ENCODE data around the gene PPM1M.
"Not testable (repeated sequence)": the region's sequence is repeated elsewhere in the genome, so short reads cannot be mapped to it uniquely, and the experiment has no call there.

PPM1M gene

GRCh38 chr3:52248165-52248541, 2.6 kb downstream of the PPM1M start:
- DNase-seq, result no peak

DNA sequence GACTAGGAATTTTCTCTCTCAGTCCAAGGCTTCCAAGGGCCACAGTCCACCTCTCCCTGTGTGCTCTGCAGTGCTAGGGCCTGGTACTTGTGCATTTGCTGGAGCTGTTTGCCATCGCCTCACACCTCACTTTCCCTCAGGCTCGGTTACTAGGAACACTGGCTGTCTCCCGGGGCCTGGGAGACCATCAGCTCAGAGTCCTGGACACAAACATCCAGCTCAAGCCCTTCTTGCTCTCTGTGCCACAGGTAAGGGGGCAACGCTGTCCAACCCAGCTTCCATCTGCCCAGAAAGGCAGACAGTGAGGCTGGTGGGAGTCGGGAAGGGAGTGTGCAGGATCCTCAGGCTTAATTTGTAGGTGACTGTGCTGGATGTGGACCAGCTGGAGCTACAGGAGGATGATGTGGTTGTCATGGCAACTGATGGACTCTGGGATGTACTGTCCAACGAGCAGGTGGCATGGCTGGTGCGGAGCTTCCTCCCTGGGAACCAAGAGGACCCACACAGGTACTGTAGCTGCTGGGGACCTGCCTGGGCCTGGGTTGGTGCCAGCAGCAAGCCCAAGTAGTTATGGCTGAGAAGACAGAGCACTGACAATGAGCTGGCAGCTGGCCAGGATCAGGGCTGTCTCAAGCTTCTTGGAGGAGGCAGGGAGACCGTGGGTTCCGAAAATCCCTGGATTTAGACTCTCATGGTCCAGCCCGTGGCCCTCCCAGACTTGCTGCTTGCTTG, 3.4 kb downstream of the PPM1M start:
- DNase-seq, result peak; percentile 15

DNA sequence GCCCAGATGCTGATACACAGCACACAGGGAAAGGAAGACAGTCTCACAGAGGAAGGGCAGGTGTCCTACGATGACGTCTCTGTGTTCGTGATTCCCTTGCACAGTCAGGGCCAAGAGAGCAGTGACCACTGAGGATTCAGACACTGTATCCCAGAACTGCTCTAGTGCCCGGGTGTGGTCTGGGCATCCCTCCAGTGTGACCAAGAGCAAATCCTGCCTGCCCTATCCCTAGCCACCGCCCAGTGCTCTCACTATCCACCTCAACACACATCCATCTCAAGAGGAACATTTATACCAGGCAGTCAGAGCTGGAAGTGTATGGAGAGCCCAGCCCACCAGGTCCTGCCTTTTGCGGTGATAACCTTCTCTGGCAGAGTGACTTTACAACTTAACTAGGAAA, 4.1 kb downstream of the PPM1M start:
- DNase-seq, result no peak

GRCh38 chr3:52250122-52250521, 4.6 kb downstream of the PPM1M start:
- no peak for DNase-seq

DNA sequence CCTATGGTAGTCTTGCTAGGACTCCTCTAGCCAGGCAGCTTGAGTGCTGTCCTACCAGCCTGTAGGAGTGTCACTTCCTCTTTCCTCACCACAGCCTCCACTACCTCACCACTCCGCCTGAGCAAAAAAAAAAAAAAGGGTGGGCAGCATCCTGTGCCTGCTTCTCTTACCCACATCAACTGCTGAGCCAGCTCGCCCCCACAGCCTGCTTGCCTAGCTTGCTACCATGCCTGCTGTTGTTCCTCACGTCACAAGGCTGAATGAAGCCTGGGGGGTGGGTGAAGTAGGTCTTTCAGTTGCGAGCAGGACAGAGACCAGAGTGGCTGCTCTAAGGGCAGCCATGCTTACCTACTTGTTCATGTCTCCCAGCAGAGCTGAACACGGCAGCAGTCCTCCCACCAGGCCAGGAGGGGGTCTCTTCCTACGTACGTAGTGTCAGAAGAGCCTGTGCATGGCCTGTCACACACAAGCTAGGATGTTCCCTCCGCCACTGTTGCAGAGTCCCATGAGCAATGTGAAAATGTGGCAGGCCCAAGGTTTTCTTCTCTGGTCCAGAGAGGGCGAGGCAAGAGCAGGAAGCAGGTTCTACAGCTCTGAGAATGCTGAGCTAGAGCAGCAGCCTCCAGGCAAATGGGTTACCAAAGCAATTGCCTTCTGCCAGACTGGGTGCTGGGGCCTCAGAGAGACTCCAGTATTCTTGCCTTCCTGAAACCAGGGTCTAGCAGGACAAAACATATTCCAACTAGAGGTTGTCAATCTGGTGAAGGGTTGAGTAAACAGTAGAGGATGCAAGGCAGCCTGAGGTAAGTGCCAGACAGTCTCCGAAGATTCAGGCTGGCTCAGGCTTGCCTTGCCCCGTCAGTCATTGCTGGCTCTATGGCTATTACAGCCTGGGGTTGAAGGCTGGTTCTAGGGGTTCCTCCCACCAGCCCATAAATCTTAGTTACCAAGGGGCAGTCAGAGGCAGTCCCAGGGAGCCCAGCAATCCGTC, 8.1 kb downstream of the PPM1M start:
- no peak for DNase-seq

GRCh38 chr3:52254608-52255007, 9.0 kb downstream of the PPM1M start:
- no peak for DNase-seq

DNA sequence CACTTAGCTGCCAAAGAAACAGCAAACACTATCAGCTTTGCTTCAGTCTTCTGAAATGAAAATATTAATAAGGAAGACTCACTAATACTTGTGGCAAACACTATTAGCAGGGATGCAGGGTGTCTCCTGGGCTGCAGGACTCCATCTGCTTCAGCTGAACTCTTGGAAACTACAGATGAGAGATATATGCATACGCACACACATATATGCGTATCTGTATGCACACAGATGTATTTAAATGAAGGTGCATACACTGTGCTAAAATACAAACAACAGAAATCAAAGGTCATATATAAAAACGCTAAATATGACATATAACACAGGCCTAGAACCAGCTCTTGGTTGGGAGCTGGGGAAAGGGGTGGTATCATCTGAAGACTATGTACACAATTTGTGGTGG, 10.6 kb downstream of the PPM1M start:
- DNase-seq, result no peak

- no peak for DNase-seq
Measured at GRCh38 chr3:52256622-52257021, 11.1 kb downstream of the PPM1M start.

DNA sequence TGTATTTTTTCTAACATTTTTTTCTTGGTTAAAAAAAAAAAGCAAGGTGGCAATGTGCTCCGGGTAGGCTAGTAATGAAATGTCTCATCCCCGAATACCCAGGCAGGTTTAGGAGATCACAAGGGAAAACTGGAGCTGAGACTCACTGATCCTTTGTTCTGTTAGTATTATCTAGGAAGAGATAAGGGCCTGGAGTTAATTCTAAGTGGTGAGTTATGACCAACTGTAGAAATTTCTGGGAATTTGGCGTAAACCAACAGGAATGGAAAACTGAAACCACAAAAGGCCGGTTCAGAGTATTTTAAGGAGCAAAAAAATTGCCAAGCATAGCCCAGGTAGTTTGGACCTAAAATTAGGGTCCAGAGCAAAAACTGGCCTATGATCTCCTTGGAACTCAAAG, 12.4 kb downstream of the PPM1M start:
- DNase-seq, result no peak

GRCh38 chr3:52259035-52259434, 13.5 kb downstream of the PPM1M start:
- DNase-seq, result no peak

GRCh38 chr3:52259448-52259847, 13.9 kb downstream of the PPM1M start:
- no peak for DNase-seq

DNA sequence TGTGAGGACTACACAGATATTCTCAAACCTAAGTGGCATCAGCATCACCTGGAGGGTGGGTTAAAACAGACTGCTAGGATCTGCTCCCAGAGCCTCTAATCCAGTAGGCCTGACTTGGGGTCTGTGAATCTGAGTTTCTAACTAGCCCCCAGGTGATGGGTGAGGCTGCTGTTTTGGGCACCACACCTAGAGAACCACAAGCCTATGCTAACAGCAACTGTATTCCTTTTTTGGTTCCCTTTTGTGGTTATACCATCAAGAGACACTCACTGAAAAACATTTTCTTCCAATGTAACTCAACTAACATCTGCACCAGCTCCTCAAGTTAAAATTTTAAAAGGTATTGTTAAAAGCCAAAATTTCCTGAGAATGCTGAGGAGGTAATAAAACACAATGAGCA, 16.9 kb downstream of the PPM1M start:
- DNase-seq, result no peak

DNA sequence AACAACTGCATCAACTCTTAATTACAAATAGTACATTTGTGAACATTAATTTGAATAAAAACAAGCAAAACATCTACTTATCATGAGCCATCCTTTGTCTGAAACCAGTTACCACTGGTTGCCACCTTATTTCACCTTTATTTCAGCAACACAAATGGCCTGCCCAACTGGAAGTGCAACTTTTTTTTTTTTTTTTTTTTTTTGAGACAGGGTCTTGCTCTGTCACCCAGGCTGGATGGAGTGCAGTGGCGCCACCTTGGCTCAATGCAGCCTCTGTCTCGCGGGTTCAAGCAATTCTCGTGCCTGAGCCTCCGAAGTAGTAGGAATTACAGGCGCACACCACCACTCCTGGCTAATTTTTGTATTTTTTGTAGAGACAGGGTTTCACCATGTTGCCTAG, 19.8 kb downstream of the PPM1M start:
- DNase-seq, result no peak

GRCh38 chr3:52268036-52268435, 22.5 kb downstream of the PPM1M start:
- DNase-seq, result no peak

DNA sequence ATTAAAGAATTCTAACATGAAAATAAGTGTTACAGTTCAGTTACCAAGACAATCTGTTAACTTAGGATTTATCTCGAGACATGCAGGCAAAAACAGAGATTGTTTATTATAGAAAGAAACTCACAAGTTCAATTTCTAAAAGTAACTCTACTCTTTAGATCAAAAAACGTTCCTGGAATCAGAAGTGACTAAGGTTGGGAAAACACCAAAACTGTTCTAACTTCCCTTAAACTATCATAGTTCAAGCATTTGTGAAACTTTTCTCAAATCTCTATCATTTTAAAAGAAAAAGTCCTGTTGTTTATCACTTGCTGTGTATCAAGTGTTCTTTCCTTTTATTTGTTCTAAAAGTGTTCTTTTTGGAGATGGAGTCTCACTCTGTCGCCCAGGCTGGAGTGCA, 24.2 kb downstream of the PPM1M start:
- DNase-seq, result no peak

GRCh38 chr3:52270252-52270754, 24.7 kb downstream of the PPM1M start:
- no peak for DNase-seq

- not testable (repeated sequence) for DNase-seq
Measured at GRCh38 chr3:52272172-52272571, 26.6 kb downstream of the PPM1M start.

DNA sequence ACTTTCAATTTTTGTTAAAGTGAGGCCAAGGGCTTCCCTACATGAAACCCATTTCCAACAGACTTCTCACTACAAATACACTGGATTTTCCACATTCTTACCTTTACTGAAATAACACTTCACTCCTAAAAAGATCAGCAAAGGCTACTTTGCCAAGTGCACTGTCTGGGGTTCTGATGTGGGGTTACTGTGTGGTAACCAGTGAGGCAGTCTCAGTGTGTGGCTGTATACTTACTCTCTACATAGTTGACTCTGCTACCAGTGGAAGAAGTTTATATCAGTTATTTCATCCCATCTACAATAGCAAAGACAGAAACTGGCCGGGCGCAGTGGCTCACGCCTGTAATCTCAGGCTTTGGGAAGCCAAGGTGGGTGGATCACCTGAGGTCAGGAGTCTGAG, 27.3 kb downstream of the PPM1M start:
- DNase-seq, result no peak

DNA sequence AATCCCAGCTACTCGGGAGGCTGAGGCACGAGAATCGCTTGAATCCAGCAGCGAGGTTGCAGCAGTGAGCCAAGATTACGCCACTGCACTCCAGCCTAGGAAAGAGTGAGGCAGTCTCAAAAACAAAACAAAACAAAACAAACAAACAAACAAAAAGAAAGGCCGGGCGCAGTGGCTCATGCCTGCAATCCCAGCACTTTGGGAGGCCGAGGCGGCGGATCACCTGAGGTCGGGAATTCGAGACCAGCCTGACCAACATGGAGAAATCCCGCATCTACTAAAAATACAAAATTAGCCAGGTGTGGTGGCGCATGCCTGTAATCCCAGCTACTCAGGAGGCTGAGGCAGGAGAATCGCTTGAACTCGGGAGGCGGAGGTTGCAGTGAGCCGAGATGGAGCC, 29.2 kb downstream of the PPM1M start:
- not testable (repeated sequence) for DNase-seq

DNA sequence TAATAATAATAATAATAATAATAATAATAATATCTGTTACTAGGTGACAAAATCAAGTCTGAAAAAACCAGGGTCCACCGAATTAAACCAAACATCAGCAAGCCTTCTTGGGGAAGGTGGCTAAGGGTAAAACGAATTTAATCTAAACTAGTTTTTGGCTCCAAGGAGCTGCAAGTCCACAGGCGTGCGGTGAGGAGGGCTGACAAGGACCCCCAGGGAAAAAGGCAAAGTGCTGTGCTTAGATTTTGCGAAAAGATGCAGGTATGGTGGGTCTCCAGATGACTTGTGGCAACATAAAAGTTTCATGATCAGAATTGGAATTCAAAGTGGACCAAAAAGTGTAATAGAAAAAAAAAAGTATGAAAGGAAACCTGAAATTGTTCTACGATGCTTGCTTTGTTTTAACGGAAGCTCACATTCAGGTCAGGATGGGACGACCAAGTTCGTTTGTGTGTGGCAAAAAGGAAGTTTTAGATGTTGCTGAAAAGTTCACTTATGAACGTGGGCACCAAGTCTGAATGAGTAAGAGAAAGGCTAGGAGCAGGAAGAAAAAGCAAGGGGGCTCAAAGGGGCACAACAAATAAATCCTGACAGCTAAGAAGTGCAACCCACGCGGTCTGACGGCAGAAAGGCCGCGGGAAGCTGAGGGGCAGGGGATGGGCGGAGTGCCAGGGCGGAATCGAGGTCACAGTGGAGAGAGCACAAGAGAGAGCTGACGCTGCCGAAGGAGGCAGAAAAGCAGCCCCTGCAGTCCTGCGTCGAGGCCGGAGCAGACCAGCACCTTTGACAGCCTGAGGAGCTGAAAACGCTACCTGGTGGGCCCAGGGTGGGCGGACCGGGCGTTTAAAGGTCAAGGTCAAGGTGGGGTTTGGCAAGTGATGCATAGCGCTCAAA, 31.8 kb downstream of the PPM1M start:
- peak; percentile 25 for DNase-seq

DNA sequence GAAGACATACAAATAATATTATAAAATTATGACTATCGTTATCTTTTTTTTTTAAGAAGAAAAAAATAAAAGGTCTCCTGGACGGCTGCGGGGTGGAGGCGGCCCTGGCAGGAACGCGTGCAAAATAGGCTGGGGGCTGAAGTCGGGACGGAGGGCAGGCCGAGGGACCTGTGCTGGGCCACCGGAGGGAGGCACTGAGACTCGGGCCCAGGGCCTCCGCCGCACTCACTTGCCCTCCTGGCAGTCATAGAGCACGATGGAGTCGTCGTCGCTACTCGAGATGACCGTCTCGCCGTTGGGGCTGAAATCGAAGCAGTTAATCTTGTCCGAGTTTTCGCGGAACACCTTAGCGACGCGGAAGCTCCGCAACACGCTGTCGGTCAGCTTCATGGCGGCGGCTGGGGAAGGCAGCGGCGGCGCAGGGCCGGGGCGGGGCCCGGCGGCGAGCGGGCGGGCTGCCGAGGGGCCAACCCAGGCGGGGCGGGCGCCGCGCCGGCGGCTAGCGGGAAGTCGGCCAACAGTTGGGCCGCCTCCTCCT, 32.5 kb downstream of the PPM1M start:
- DNase-seq, result no peak

DNA sequence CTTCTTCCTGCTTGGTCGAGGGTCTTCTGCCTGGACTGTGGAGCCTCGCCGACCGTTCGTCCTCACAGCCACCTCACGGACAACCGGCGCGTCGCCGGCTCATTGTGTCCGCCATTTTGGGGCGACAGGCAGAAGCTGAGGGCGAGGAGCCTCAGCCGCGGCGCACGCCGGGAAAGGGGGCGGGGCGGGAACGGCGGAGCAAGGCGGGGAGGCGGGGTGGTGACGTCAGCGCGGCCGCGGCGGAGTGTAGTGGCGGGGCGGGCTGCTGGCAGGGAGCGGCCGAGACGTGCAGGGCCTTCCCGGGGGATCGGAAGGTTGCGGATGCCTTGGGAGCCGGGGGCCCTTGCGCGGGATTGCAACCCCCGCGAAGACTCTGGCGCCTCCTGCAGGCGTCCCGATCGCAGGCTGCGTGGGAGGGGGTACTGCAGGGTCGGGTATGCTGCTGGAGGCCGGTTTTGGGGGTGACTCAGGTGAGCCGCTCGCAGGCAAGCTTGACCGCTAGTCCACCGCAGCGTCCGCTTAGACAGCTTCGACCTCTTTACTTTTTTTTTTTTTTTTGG, 33.0 kb downstream of the PPM1M start, which contains the start of gene WDR82:
Gene WDR82, minus strand, starts transcription at position 140 of the 560 bp plus-strand sequence. CDS start 288 bp downstream, outside the sequence.
- DNase-seq, result peak; percentile 71

Data from DMS79 treated with DMSO at 0.1 percent for 48 hours (cell line).